BLaER1 (cell line): ENCODE results near the gene UBE2G2.

Experiments used
- H3K27ac ChIP-seq: shearing (Covaris generic); formaldehyde crosslinking; 2 replicates; pipeline ENCODE4 v1.8.1; 2022
- H3K27me3 ChIP-seq: shearing (Covaris generic); formaldehyde crosslinking; 2 replicates; pipeline ENCODE4 v1.8.1; 2022
- H3K36me3 ChIP-seq: shearing (Covaris generic); formaldehyde crosslinking; 2 replicates; pipeline ENCODE4 v1.8.1; 2022
- H3K4me1 ChIP-seq: shearing (Covaris generic); formaldehyde crosslinking; 2 replicates; pipeline ENCODE4 v1.8.1; 2022
- H3K4me2 ChIP-seq: shearing (Covaris generic); formaldehyde crosslinking; 2 replicates; pipeline ENCODE4 v1.8.1; 2022
- H3K4me3 ChIP-seq: shearing (Covaris generic); formaldehyde crosslinking; 2 replicates; pipeline ENCODE4 v1.8.1; 2022
- H3K9ac ChIP-seq: shearing (Covaris generic); formaldehyde crosslinking; 2 replicates; pipeline ENCODE4 v1.8.1; 2022
- H3K9me3 ChIP-seq: shearing (Covaris generic); formaldehyde crosslinking; 2 replicates; pipeline ENCODE4 v1.8.1; 2022
- H4K20me1 ChIP-seq: shearing (Covaris generic); formaldehyde crosslinking; 2 replicates; pipeline ENCODE4 v1.8.1; 2022
- Cebpa-rat ChIP-seq: shearing (Covaris generic); IDR thresholded peaks from 2 replicates; pipeline ENCODE4 v1.8.1; 2022

Gene UBE2G2

GRCh38 chr21:44751799-44752636, 49.6 kb downstream of the UBE2G2 start:
- H3K9ac ChIP-seq, result no peak overlapping the region
- H3K9me3 ChIP-seq, result no peaks in the 10 kb centered on the region; the same call in 1 of the 2 replicates
- no peak overlapping the region for H3K4me3 ChIP-seq
- H4K20me1 ChIP-seq, result no peaks in the 10 kb centered on the region
- H3K4me1 ChIP-seq, result peaks cover 22% of the 10 kb centered on the region
- TF ChIP-seq Cebpa-rat, result no peak
- H3K27me3 ChIP-seq, result no peaks in the 10 kb centered on the region
- H3K4me2 ChIP-seq, result peak overlapping the region; percentile 36; the same call in 1 of the 2 replicates
- no peaks in the 10 kb centered on the region for H3K36me3 ChIP-seq
- H3K27ac ChIP-seq, result no peak overlapping the region

- no peak for TF ChIP-seq Cebpa-rat
- no peak overlapping the region for H3K4me2 ChIP-seq
- no peaks in the 10 kb centered on the region for H3K27me3 ChIP-seq
- H3K27ac ChIP-seq, result no peak overlapping the region
- peaks cover 5% of the 10 kb centered on the region for H3K9me3 ChIP-seq
- H3K4me1 ChIP-seq, result peaks cover 16% of the 10 kb centered on the region
- no peak overlapping the region for H3K4me3 ChIP-seq
- H3K9ac ChIP-seq, result no peak overlapping the region
- H4K20me1 ChIP-seq, result no peaks in the 10 kb centered on the region
- H3K36me3 ChIP-seq, result no peaks in the 10 kb centered on the region
Measured at GRCh38 chr21:44751186-44751798, 50.3 kb downstream of the UBE2G2 start.

GRCh38 chr21:44750675-44751025, 51.0 kb downstream of the UBE2G2 start:
- Histone ChIP-seq H4K20me1 (no peaks in the 10 kb centered on the region), H3K36me3 (no peaks in the 10 kb centered on the region), H3K9ac (no peak overlapping the region), H3K27ac (no peak overlapping the region), H3K4me1 (peaks cover 11% of the 10 kb centered on the region), H3K4me3 (no peak overlapping the region), H3K27me3 (no peaks in the 10 kb centered on the region), H3K9me3 (peaks cover 9% of the 10 kb centered on the region), H3K4me2 (no peak overlapping the region)
- no peak for TF ChIP-seq Cebpa-rat

GRCh38 chr21:44749759-44750674, 51.6 kb downstream of the UBE2G2 start:
- Histone ChIP-seq H3K4me2 (no peak overlapping the region), H3K36me3 (no peaks in the 10 kb centered on the region), H3K9ac (no peak overlapping the region), H4K20me1 (no peaks in the 10 kb centered on the region), H3K27ac (no peak overlapping the region), H3K9me3 (peaks cover 16% of the 10 kb centered on the region), H3K27me3 (no peaks in the 10 kb centered on the region), H3K4me1 (peaks cover 11% of the 10 kb centered on the region), H3K4me3 (no peak overlapping the region)
- TF ChIP-seq Cebpa-rat, result no peak

GRCh38 chr21:44749116-44749758, 52.4 kb downstream of the UBE2G2 start:
- H3K9ac ChIP-seq, result no peak overlapping the region
- H3K4me2 ChIP-seq, result no peak overlapping the region
- no peaks in the 10 kb centered on the region for H3K36me3 ChIP-seq

GRCh38 chr21:44748621-44749020, 53.0 kb downstream of the UBE2G2 start:
- Histone ChIP-seq H4K20me1 (no peaks in the 10 kb centered on the region), H3K27me3 (no peaks in the 10 kb centered on the region), H3K4me2 (no peak overlapping the region), H3K9ac (no peak overlapping the region), H3K4me3 (no peak overlapping the region), H3K27ac (no peak overlapping the region), H3K36me3 (no peaks in the 10 kb centered on the region), H3K4me1 (peaks cover 11% of the 10 kb centered on the region), H3K9me3 (peaks cover 30% of the 10 kb centered on the region)
- TF ChIP-seq Cebpa-rat, result no peak

More at GRCh38 chr21:44749116-44749758, 52.4 kb downstream of the UBE2G2 start:
- Histone ChIP-seq H3K27ac (no peak overlapping the region), H3K9me3 (peaks cover 23% of the 10 kb centered on the region), H4K20me1 (no peaks in the 10 kb centered on the region), H3K27me3 (no peaks in the 10 kb centered on the region), H3K4me3 (no peak overlapping the region), H3K4me1 (peaks cover 11% of the 10 kb centered on the region)
- TF ChIP-seq Cebpa-rat, result no peak

GRCh38 chr21:44742418-44743153, 59.0 kb downstream of the UBE2G2 start:
- Histone ChIP-seq H3K36me3 (no peaks in the 10 kb centered on the region), H4K20me1 (no peaks in the 10 kb centered on the region), H3K27me3 (no peaks in the 10 kb centered on the region), H3K4me2 (no peak overlapping the region), H3K4me3 (no peak overlapping the region), H3K9ac (no peak overlapping the region), H3K4me1 (no peaks in the 10 kb centered on the region), H3K9me3 (peaks cover 34% of the 10 kb centered on the region), H3K27ac (no peak overlapping the region)
- no peak for TF ChIP-seq Cebpa-rat

- no peak overlapping the region for H3K4me3 ChIP-seq
- no peak for TF ChIP-seq Cebpa-rat
- no peak overlapping the region for H3K27ac ChIP-seq
- H4K20me1 ChIP-seq, result no peaks in the 10 kb centered on the region
- no peak overlapping the region for H3K9ac ChIP-seq
- H3K9me3 ChIP-seq, result peaks cover 34% of the 10 kb centered on the region
- no peak overlapping the region for H3K4me2 ChIP-seq
- H3K4me1 ChIP-seq, result no peaks in the 10 kb centered on the region; the same call in 1 of the 2 replicates
- H3K27me3 ChIP-seq, result no peaks in the 10 kb centered on the region
- no peaks in the 10 kb centered on the region for H3K36me3 ChIP-seq
Measured at GRCh38 chr21:44741921-44742320, 59.7 kb downstream of the UBE2G2 start.

GRCh38 chr21:44740742-44741141, 60.9 kb downstream of the UBE2G2 start:
- Histone ChIP-seq H3K4me1 (peaks cover 11% of the 10 kb centered on the region), H3K36me3 (no peaks in the 10 kb centered on the region), H3K4me2 (no peak overlapping the region), H3K27me3 (no peaks in the 10 kb centered on the region), H4K20me1 (no peaks in the 10 kb centered on the region), H3K9me3 (peaks cover 26% of the 10 kb centered on the region), H3K4me3 (no peak overlapping the region), H3K27ac (no peak overlapping the region), H3K9ac (no peak overlapping the region)
- TF ChIP-seq Cebpa-rat, result no peak
